Ovary (tissue), 3 donors: ENCODE results near the gene FNDC5.

Source experiments
- EP300 ChIP-seq: sonication (generic); formaldehyde crosslinking; IDR thresholded peaks from one replicate; pipeline ENCODE4 v1.6.1; 2017; ENCODE audit warnings: antibody characterized with exemption
- POLR2A ChIP-seq: fragments of 450-650 bp; IDR thresholded peaks from one replicate; pipeline ENCODE4 v1.6.1; 2017; ENCODE audit warnings: antibody characterized with exemption, mild to moderate bottlenecking, moderate library complexity
- TF ChIP-seq, protein P1 (sequence below), 3 donors: fragments of 450-650 bp in 2 of 3; fragments of 200-600 bp in 1 of 3; IDR thresholded peaks; one replicate each; pipeline versions ENCODE4 v1.5.1 to v1.8.0; 2016 to 2022; ENCODE audit warnings: antibody characterized with exemption in 3 of 3, mild to moderate bottlenecking in 1 of 3
- donor health status: DM: no; HTN: no; CAD: no.

- TF ChIP-seq, protein P1, sequence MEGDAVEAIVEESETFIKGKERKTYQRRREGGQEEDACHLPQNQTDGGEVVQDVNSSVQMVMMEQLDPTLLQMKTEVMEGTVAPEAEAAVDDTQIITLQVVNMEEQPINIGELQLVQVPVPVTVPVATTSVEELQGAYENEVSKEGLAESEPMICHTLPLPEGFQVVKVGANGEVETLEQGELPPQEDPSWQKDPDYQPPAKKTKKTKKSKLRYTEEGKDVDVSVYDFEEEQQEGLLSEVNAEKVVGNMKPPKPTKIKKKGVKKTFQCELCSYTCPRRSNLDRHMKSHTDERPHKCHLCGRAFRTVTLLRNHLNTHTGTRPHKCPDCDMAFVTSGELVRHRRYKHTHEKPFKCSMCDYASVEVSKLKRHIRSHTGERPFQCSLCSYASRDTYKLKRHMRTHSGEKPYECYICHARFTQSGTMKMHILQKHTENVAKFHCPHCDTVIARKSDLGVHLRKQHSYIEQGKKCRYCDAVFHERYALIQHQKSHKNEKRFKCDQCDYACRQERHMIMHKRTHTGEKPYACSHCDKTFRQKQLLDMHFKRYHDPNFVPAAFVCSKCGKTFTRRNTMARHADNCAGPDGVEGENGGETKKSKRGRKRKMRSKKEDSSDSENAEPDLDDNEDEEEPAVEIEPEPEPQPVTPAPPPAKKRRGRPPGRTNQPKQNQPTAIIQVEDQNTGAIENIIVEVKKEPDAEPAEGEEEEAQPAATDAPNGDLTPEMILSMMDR (IDR thresholded peaks at IDR 0.05): no peak
- TF ChIP-seq POLR2A (no peak), EP300 (no peak)
Observed at GRCh38 chr1:32910319-32910718, 39.6 kb upstream of the FNDC5 start.
